Uterus (tissue), 2 donors: ENCODE measurements around the gene DHRS12.

Experiments
- CTCF ChIP-seq, 4 experiments: fragments of 200-600 bp in 2 of 4; fragments of 450-650 bp in 2 of 4; sonication (generic) in 2 of 4; IDR thresholded peaks; one replicate each; pipeline ENCODE4 v1.5.1; 2016 to 2019; ENCODE audit warnings: antibody characterized with exemption in 4 of 4, mild to moderate bottlenecking in 2 of 4, moderate library complexity in 1 of 4
- POLR2A ChIP-seq, 2 donors: fragments of 450-650 bp; IDR thresholded peaks; one replicate each; pipeline ENCODE4 v1.6.1; 2016; ENCODE audit warnings: antibody characterized with exemption in 2 of 2, mild to moderate bottlenecking in 1 of 2, moderate library complexity in 1 of 2

GRCh38 chr13:51802631-51803418 is 1.1 kb downstream of the DHRS12 start:
- no peak for TF ChIP-seq CTCF (IDR thresholded peaks at IDR 0.05)
- no peak for TF ChIP-seq POLR2A (IDR thresholded peaks at IDR 0.05)
